GM21528 (cell line): Measurements from ENCODE around the gene CUX1.
A peak's percentile ranks its signal among the peaks of the same experiment; 100 is the strongest.
"Not testable (repeated sequence)": the region's sequence is repeated elsewhere in the genome, so short reads cannot be mapped to it uniquely, and the experiment has no call there.

Source experiments
- ATAC-seq: cut with Tn5 transposase; IDR thresholded peaks from one replicate; pipeline ENCODE4 v1.9.1; 2021; ENCODE audit warnings: mild to moderate bottlenecking, moderate library complexity; ENCODE audit not compliant: unreplicated experiment, low FRiP score

The CUX1 gene

DNA sequence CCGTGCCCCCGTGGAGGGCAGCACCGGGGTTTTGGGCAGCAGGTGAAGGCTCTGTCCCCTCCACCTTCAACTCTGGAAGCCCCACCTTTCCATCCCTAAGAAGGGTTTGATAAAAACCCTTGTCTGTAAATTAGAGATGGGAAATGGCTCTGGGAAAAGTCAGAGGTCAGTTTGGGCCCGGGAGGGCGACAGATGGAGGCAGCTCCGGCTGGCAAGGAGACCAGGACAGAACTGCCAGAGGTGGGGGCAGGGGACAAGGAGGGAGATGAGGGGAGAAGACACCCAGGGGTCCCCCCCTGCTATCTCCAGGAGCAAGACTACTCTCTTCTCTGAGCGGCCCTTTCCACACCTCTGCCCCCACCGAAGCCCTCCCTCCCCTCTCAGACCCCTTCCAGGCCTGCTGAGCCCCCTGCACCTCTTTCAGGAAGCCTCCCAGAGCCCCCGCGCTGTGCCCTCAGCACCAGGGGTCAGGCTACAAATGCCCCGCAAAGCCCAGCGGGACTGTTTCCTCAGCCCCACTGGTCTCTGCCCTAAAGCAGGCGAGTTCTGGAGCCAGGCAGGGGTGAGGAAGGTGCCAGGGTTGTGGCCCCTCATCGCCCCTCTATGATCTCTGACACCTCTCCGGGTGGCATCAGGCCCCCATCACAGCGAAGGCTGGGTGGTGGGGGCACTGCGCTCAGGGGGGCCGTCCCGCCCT lies 468.3 kb downstream of the CUX1 start:
- ATAC-seq = no peak

DNA sequence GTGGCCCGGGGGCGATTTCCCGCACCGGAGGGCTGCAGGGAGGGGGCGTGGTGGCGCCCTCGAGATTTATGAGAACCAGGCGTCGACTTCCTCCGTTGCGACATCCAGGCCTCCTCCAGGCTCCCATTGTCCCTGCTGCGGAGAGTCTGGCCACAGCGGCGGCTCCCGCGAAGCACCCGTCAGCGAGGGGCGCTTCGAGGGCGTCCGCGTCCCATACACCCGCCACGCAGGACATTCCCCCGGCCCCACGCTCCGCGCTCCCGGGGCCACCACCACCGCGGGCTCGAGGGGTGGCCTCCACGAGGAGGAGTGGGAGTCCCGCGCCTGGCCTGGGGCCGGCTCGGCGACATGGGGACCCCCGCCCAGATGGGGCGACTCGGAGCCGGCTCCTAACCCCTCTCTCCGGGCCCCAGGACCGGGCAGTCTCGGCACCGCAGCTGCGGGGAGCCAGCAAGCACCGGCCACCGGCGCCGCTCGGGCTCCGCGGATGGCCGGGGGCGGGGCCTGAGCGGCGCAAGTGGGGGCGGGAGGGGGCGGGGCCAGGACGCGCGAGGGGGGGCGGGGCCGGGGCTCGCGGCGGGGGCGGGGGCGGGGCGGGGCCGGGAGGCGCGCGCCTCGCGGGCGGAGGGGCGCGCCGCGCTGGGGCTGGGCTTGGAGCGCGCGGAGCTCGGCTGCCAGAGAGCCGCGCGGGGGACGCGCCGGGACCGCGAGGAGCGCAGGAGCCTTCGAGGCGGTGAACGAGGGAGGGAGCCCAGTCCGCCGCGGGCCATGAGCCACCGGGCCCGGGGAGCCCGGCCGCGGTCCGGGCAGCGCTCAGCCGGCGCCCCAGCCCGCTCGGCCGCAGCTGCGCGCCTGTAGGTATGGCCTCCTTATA lies 469.0 kb downstream of the CUX1 start, which contains the start of gene SH2B2:
Gene SH2B2, plus strand, starts transcription at position 632 of the 874 bp plus-strand sequence. CDS start 13,683 bp downstream, outside the sequence.
- ATAC-seq = peak; percentile 27

DNA sequence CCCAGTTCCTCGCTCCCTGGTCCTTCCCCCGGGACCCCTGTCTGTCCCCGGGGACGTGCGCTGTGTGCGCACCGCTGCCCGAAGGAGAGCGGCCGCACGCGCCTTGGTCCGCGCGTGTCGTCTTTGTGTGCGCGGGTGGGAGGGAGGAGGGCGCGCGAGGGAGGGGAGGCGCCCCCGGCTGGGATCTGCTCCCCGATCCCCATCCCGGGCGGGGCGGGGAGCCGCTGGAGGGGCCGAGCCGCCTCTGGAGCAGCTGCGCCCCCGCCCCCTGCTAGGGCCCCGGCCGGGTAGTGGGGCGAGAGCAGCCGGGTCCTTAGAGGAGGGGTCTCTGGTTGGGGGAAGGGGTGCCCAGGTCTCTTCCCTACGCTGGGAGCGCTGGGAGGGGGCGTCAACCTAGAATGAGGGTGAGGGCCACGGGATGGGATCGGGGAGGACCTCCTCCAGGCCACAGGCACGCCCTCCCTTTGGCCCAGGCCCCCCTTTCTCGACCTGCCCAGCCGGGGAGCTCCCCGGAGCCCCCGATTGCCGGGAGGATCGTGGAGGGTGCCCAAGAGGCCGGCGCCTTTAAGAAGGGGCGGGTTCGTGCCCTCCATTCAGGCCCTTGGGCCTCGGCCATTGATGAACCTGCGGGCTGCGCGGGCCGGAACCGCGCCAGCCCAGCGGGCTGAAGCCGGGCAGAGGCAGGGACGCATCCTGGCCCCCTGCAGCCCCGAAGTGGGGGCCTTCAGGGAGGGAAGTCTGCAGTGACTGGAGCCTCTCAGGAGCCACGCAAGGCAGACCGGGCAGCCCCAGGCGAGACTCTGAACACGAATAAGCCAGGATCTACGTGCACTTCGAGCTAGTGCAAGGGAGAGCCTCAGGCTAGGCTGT lies 469.9 kb downstream of the CUX1 start:
- peak; percentile 11 for ATAC-seq

DNA sequence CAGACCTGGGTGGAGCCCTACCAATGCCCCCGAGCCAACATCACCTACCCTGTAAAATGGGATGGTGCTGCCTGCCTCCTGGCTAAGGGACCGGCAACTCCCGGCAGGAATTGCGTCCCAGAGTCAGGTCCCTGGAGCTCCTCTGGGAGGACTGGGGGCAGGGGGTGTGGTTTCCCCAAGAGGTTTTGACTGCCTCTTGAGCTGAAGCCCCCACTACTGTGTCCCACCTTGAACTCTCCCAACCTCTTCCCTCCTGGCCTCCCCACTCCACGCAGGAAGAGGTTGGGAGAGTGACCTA lies 470.5 kb downstream of the CUX1 start:
- ATAC-seq = no peak

DNA sequence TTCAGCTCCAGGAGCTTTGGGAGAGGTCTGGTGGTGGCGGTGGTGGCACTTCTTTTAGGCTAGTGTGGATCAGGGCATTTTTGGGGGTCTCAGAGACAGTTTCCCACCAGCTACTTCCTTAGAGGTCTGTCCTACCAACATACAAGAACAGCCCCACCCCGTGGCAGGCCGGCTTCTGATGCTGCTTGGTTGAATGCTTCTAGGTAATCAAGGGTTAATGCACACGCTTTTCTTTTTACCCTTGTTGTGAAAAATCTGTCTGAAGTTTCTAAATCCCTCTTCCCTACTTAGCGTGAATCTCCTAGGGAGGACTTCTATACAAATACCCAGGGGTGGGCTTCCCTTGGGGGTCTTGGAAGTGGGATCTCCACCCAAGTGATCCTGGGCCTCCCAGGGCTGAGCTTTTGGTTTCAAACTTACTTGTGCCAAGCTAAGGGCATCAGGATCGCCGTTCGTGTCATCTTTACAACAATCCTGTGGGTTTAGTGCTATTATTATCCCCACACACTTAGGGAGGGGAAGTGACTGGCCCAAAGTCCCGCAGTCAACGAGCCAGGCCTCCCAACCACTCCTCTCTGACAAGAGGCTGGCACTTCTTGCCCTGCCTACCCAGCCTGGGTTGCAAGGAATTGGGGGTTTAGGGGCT lies 471.0 kb downstream of the CUX1 start:
- ATAC-seq = no peak

DNA sequence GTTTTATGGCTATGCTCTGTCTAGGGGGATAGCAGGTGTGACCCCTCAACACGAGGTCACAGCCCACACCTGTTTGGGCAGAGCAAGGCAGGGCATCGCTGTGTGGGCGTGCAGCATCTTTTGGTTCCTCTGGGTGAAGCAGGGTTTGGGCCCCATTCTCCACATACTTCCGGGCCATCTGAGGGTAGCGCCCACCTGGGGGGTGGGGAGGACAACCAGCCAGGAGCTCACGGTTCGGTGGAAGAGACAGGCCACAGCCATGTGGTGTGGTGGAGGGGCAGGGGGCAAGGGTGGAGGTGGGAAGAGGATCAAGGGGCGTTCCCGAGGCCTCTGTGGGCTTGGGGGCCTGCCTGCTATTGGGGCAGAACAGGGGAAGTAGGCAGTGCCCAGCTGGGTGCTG lies 471.6 kb downstream of the CUX1 start:
- ATAC-seq = no peak

DNA sequence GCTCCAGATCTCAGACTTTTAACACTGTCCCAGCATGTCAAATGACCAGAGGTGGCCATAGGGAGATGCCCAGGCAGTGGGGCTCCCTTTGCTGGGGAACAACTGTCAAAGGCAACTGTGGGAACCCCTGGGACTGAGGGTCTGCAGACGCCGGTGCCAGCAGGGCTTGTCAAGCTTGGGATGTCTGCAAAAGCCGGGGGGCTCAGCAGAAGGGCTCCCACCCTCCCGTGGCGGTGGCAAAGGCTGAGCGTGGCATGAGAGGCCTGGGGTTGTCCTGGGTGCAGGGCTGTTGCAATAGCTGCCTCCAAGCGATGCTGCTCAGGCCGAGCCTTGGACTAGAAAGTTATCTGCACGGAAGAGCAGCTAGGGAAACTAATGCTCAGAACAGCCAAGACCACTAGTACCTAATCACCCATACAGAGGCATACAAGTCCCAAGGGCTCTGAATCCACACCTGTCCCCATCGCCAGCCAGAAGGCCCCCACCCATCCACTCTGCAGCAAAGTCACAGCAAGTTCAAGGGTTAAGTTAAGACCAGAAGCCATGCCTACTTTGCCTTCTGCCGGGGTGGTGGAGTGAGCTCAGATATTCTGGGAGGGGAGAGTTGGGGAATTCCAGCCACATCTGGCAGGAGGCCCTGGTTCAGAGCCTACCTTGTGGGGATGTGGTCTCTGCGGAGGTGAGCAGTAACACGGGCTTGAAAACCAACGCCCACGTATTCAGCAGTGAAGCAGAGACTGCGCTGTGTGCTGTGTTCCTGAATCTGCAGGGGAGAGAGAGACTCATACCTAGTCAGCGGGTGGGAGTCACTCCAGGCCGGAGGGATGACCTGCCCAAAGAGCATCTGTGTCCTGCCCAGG lies 473.9 kb downstream of the CUX1 start:
- no peak for ATAC-seq

DNA sequence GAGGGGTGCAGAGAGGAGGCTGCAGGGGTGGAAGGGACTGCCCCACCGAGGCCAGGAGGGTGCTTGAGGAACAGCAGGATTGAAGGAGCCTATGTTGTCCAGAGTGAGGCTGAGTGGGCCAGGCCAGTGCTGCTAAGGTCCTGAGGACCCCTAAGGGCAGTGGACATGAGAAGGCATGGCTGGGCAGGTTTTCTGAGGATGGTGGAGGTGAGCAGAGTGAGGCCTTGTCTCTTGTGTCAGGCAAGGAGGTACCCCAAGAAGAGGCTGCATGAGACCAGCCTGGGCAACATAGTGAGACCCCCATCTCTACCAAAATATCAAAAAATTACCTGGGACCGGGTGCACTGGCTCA lies 474.5 kb downstream of the CUX1 start:
- no peak for ATAC-seq

DNA sequence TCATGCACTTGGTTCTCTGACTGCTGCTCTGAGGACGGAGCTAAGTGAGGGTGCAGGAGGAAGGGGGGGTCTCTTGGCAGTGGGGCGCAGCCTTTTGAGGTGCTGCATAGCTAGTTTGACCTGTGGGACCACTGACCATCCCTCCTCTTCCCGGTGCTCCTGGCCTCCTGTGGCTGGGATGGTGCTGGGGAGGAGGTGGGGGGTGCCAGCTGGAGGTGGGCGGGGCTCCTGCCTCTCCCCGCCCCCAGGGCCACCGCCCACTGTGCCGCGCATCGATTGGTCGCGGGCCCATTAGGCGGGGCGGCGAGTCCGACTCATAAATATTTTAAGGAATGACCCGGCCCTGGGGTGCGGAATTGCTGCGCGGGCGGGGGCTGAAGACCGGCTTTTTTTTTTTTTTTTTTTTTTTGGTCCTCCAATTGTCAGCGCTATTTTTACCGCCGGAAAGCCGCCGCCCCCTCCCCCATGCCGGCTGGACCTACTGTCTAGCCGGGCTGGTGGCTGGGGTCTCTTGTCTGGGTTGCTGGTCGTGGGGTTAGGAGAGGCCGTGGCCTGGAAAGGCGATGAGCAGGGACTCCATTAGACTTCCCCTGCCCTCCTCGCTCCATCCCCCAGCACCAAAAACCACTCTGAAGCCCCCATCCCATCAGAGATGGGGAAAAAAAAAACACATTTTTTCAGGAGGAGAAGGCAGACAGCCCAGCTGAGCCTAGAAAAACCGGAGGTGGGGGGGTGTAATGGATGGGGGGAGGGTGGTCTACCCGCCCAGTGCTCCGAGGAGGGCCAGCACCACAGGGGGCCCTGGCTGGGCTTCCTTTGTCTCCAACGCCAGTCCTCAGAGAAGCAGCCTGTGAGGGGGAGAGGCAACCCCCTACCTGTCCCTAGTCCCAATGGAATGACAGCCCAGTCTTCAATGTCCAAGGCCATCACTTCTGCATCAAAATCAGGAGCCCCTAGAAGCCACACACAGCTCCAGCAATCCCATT lies 475.7 kb downstream of the CUX1 start:
- no peak for ATAC-seq

DNA sequence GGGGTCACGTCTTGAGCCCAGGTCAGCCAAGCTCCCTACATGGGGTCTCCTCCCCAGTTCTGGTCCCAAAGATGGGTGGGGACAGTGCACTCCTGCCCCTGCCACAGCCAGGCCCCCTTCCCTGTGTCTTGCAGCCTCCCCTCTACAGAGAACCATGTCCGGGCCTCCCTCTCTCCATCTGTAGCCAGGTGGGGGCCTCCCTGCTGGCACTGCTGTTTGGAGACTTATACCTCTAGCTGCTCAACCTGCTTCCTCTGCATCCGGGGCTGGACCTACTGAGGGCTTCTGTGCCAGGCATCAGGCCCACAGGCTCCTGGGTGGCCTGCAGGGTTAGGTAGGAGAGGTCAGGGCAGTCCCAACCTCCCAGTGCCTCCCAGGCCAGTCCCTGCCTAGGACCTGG lies 477.2 kb downstream of the CUX1 start:
- ATAC-seq = no peak

DNA sequence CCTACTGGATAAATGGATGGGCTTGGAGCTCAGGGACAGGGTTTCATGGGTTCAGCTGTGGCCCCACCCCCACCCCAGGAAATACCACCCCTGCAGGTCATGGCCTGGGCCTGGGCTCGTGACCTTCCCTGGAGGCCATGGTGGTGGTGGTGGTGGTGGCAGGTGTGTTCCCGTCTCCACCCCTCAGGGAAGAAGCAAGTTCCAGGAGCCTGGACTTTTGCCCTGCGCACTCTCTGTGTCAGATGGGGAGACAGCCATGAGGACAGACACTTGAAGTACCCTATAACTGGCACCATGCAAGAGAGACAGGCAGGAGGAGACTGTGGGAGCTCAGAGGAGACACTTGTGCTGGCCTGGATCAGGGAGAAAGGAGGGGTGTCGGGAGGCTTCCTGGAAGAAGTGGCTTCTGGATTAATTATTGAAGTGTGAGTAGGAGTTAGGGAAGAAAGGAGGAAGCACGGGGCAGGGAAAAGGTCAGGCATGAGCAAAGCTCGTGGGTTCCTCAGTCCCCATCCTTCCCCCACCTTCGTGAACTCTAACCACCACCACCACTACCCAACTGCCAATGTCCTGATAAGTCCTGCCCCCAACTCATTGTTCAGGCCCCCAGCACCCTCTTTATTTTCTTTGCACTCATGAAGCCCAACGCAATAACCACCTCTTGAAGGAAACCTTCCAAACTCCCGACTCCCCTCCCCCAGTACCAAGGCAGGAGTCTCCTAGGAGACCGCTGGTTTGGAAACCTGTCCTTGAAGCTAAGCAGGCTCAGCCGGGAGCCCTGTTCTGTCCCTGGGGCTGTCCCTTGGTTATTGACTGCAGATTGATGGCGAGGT lies 478.1 kb downstream of the CUX1 start:
- ATAC-seq = no peak

DNA sequence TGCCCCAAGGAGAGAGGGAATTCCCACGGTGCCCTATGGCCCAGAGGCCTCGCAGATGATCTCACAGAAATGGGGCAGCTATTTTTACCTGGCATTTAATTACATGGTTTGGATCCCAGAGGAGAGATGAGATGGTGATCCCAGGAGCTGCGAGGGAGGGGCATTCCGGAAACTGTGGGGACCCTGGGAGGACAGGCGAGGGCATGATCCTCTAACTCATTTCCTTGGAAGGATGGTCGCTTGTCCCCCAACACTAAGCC lies 478.7 kb downstream of the CUX1 start:
- ATAC-seq = no peak

DNA sequence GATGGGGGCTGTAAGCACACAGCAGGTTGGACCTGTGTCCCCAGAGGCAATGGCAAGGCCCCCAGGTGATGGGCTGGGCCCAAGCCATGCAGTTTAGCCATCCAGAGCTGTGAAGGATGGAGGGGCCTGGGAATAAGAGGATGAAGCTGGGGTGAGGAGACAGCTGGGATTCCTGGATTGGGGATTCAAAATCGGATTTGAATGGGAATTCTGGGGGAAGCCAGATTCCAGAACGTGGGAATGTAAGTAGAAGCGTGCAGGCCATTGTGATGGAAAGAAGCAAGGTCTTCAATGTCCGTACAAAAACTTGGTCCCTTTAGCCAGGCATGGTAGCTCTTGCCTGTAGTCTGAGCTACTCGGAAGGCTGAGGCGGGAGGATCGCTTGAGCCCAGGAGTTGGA lies 479.1 kb downstream of the CUX1 start:
- ATAC-seq = no peak

DNA sequence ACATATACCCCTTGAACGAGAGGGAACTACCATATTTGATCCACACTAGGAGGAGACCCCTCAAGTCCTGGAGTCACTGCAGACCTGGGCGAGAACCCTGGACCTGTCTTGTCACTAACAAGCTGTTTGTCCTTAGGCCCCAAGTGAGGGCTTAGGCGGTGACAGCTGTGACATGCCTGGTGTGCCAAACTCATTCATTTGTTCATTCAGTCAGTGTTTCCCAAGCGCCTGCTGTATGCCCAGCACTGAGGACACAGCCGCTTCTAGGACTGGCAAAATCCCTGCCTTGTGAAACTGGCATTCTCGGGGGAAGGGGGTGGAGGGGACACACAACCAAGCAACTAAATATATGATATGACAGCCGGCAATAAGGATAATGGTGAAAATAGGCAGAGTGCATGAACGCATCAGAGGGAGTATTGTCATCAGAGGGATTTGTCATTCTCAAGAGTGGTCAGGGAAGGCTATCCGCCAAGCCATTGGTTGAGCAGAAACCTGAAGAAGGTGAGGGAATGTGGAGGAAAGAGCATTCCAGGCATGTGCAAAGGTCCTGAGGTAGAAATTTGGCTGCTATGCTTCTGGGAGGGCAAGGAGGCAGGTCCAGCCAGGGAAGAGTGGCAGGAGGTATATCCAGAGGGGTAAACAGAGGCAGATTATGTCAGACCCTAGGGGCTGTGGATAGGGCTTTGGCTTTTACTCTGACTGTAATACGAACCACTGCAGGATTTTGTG lies 480.2 kb downstream of the CUX1 start:
- ATAC-seq = no peak

DNA sequence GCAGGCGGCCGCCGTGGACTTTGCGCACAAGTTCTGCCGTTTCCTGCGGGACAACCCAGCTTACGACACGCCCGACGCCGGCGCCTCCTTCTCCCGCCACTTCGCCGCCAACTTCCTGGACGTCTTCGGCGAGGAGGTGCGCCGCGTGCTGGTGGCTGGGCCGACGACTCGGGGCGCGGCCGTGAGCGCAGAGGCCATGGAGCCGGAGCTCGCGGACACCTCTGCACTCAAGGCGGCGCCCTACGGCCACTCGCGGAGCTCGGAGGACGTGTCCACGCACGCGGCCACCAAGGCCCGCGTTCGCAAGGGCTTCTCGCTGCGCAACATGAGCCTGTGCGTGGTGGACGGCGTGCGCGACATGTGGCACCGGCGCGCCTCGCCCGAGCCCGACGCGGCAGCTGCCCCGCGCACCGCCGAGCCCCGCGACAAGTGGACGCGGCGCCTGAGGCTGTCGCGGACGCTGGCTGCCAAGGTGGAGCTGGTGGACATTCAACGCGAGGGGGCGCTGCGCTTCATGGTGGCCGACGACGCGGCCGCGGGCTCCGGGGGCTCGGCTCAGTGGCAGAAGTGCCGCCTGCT lies 483.3 kb downstream of the CUX1 start:
- ATAC-seq = no peak

DNA sequence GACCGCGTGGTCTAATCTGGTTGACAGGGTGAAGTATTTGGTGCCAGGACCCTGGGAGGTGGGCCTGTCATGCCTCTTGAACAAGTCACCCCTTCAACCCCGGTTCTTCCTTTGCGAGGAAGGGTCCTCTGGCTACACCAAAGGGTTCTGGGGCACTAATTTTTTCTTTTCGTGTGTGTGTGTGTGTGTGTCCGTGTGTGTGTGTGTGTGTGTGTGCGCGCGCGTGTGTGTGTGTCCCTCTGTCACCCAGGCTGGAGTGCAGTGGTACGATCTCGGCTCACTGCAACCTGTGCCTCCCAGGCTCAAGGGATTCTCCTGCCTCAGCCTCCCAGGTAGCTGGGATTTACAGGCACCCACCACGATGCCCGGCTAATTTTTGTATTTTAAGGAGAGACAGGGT lies 483.9 kb downstream of the CUX1 start:
- not testable (repeated sequence) for ATAC-seq

DNA sequence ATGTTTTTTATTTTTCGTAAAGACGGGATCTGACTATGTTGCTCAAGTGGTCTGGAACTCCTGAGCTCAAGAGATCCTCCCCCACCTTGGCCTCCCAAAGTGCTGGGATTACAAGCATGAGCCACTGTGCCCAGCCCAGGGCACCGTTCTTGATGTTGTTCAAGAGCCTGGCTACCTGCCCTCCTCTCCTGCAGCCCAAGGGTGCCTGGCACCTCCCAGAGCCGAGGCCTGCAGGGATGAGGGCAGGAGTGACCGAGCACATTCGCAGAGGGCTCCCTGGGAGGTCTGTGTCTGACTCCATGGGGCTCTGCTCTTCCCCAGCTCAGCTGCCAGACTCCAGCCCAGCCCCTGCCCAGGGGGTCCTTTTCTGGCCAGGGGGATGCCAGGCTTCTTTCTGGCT lies 484.6 kb downstream of the CUX1 start:
- no peak for ATAC-seq
